ENCODE results near the gene TMEFF1. TPM values are rescaled to one million over a fixed set of nuclear protein-coding genes. Genes with fewer than 3 reads are reported as not detected.

Gene TMEFF1
- total RNA-seq, 1 donor from 2014 or later = 9.1 TPM

GRCh38 chr9:100486479-100487176 lies 13.7 kb downstream of the TMEFF1 start:
- TF ChIP-seq CTCF (IDR thresholded peaks at IDR 0.05) = no peak
- no peak for DNase-seq (ENCODE audit: extremely low spot score, unreplicated experiment)
- no peaks in the 10 kb centered on the region for H3K27me3 Mint-ChIP-seq (ENCODE audit: unreplicated experiment)
- H3K27ac Mint-ChIP-seq (ENCODE audit: unreplicated experiment) = no peak overlapping the region
- H3K36me3 Mint-ChIP-seq (ENCODE audit: unreplicated experiment) = no peaks in the 10 kb centered on the region
- no peak overlapping the region for H3K4me3 Mint-ChIP-seq (ENCODE audit: unreplicated experiment)
- no peaks in the 10 kb centered on the region for H3K9me3 Mint-ChIP-seq (ENCODE audit: unreplicated experiment)
- H3K4me1 Mint-ChIP-seq (ENCODE audit: unreplicated experiment) = peaks cover 4% of the 10 kb centered on the region

GRCh38 chr9:100488177-100488576 lies 15.2 kb downstream of the TMEFF1 start:
- DNase-seq (ENCODE audit: extremely low spot score, unreplicated experiment) = no peak
- no peaks in the 10 kb centered on the region for H3K27me3 Mint-ChIP-seq (ENCODE audit: unreplicated experiment)
- no peak overlapping the region for H3K4me3 Mint-ChIP-seq (ENCODE audit: unreplicated experiment)
- TF ChIP-seq CTCF (IDR thresholded peaks at IDR 0.05) = no peak
- H3K9me3 Mint-ChIP-seq (ENCODE audit: unreplicated experiment) = no peaks in the 10 kb centered on the region
- no peak overlapping the region for H3K27ac Mint-ChIP-seq (ENCODE audit: unreplicated experiment)
- H3K4me1 Mint-ChIP-seq (ENCODE audit: unreplicated experiment) = peaks cover 4% of the 10 kb centered on the region
- H3K36me3 Mint-ChIP-seq (ENCODE audit: unreplicated experiment) = no peaks in the 10 kb centered on the region

- H3K4me3 Mint-ChIP-seq (ENCODE audit: unreplicated experiment) = no peak overlapping the region
- no peaks in the 10 kb centered on the region for H3K9me3 Mint-ChIP-seq (ENCODE audit: unreplicated experiment)
- no peak for TF ChIP-seq CTCF (IDR thresholded peaks at IDR 0.05)
- H3K27ac Mint-ChIP-seq (ENCODE audit: unreplicated experiment) = no peak overlapping the region
- H3K36me3 Mint-ChIP-seq (ENCODE audit: unreplicated experiment) = no peaks in the 10 kb centered on the region
- H3K4me1 Mint-ChIP-seq (ENCODE audit: unreplicated experiment) = peaks cover 6% of the 10 kb centered on the region
- no peaks in the 10 kb centered on the region for H3K27me3 Mint-ChIP-seq (ENCODE audit: unreplicated experiment)
- DNase-seq (ENCODE audit: extremely low spot score, unreplicated experiment) = no peak
Measured at GRCh38 chr9:100489836-100490235, 16.9 kb downstream of the TMEFF1 start.

- TF ChIP-seq CTCF (IDR thresholded peaks at IDR 0.05) = no peak
- H3K27ac Mint-ChIP-seq (ENCODE audit: unreplicated experiment) = no peak overlapping the region
- H3K27me3 Mint-ChIP-seq (ENCODE audit: unreplicated experiment) = no peaks in the 10 kb centered on the region
- no peaks in the 10 kb centered on the region for H3K36me3 Mint-ChIP-seq (ENCODE audit: unreplicated experiment)
- H3K4me1 Mint-ChIP-seq (ENCODE audit: unreplicated experiment) = peaks cover 6% of the 10 kb centered on the region
- no peak overlapping the region for H3K4me3 Mint-ChIP-seq (ENCODE audit: unreplicated experiment)
- H3K9me3 Mint-ChIP-seq (ENCODE audit: unreplicated experiment) = no peaks in the 10 kb centered on the region
- no peak for DNase-seq (ENCODE audit: extremely low spot score, unreplicated experiment)
Measured at GRCh38 chr9:100492952-100493351, 20.0 kb downstream of the TMEFF1 start.

GRCh38 chr9:100498592-100498991 lies 25.6 kb downstream of the TMEFF1 start:
- Mint-ChIP-seq H3K4me3 (ENCODE audit: unreplicated experiment) (no peak overlapping the region), H3K4me1 (ENCODE audit: unreplicated experiment) (peaks cover 4% of the 10 kb centered on the region), H3K36me3 (ENCODE audit: unreplicated experiment) (peaks cover 4% of the 10 kb centered on the region), H3K9me3 (ENCODE audit: unreplicated experiment) (no peaks in the 10 kb centered on the region), H3K27ac (ENCODE audit: unreplicated experiment) (no peak overlapping the region), H3K27me3 (ENCODE audit: unreplicated experiment) (no peaks in the 10 kb centered on the region)
- no peak for TF ChIP-seq CTCF (IDR thresholded peaks at IDR 0.05)
- DNase-seq (ENCODE audit: extremely low spot score, unreplicated experiment) = no peak
